NOMO-1 treated with DMSO at 0.1 percent for 48 hours (cell line): ENCODE measurements around the gene MIER2.
"Not testable (repeated sequence)": the region's sequence is repeated elsewhere in the genome, so short reads cannot be mapped to it uniquely, and the experiment has no call there.

Experiments used
- DNase-seq: peaks from one replicate; lab custom pipeline; 2025; ENCODE audit not compliant: unreplicated experiment; lab: John Stamatoyannopoulos, UW

The MIER2 gene

GRCh38 chr19:289651-290371 lies 54.8 kb downstream of the MIER2 start:
- DNase-seq = no peak

DNA sequence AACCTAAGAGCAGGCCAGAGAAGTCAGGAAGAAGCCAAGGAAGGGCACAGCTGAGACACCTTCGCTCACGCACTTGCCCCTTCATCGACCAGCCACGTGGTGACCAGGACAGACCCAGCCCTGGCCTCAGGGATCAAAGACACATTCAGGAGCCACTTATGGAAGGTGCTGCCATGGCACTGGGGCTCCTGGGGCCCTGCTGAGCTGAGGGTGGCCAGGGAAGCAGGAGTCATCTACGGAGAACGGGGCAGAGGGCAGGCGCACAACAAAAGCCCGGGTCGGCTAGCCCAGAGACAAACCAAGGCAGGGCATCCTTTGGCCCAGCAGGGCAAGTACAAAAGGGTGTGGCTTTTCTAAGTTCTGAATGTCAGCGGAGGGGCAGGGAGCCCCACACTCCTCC lies 55.7 kb downstream of the MIER2 start:
- no peak for DNase-seq

DNA sequence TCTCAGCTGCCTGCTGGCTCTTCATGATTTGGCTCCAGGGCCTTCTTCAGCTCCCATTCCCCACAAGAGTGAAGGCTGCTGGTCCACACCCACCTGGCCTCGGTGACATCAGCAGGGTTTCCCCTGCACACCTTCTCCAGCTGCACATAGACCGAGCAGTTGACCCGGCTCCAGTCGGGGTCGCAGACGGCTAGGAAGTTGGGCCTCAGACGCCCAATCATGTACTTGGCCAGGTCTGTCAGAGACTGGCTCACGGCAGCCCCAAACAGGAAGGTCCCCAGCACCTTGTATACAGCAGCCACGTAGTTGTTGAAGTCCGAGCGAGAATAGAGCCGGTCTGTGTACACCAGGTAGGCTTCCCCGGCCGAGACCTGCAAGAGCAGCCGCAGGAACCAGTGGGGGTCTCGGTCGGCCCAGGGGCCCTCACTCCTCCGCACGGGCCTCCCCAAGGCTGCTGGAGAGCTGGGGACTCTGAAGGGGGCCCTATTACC lies 57.2 kb downstream of the MIER2 start:
- no peak for DNase-seq

DNA sequence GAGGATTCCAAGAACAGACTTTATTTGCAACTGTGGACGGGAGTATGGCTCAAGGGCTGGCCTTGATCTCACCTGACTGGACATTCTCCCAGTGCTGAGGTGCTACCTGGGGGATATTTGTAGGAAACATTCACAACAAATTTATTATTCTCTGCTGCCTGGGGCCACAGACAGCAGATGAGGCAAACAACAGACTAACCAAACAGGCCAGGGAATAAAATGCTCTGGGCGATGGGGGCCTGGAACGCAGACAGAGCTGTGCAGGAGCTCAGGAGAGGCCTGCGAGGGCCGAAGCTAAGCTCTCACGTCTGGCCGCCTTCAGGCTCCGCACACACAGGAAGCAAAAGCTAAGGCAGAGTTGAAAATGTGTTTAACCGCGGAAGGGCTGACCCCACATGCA lies 61.2 kb downstream of the MIER2 start:
- no peak for DNase-seq

- no peak for DNase-seq
Measured at GRCh38 chr19:282501-282900, 62.1 kb downstream of the MIER2 start.

DNA sequence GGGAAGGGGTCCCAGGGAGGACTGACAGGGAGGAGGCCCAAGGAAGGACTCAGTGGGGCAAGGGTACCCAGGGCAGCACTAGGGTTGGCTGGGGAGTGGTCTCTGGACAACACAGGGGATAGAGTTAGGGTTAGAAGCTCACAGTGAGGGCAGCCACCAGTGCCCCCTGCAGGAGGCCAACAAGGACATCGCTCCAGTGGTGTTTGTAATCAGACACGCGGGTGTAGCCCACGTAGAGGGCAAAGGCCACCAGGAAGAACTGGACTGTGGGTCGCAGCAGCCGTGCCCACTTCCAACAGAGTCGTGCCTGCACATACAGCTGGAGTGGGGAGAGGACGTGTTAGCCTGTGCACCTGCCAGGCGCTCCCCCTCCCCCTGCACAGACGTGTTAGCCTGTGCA lies 62.6 kb downstream of the MIER2 start:
- DNase-seq = no peak

DNA sequence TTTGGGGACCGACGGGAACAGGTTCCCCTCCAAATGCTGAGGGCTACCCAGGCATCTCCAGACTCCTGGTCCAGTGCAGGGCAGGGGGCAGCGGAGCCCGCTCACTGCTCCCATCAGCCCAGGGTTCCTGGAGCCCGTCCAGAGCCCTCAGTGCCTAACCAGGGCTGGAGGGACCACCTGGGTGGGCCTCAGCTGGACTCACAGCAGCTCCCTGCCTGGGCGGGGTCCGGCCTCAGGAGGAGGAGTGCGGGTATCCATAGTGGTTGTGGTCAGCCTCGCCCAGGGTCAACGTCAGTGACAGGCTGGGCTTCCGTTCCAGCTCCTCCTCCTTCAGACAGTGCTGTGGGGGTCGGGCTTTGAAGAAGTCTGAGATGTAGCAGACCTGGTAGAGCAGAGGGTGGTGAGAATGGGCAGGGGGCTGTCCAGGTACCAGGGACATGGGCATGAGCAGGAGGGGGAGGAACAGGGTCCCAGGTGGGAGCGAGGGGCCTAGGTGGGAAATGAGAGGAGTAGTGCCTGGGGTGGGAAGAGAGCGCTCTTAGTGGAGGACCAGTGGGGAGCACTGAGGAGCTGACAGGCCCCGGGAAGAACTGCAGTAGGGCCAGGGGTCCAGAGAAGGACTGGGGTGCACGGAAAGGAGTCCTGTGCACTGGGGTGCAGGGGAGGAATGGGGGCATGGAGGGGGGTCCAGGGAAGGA lies 63.3 kb downstream of the MIER2 start:
- DNase-seq = no peak

DNA sequence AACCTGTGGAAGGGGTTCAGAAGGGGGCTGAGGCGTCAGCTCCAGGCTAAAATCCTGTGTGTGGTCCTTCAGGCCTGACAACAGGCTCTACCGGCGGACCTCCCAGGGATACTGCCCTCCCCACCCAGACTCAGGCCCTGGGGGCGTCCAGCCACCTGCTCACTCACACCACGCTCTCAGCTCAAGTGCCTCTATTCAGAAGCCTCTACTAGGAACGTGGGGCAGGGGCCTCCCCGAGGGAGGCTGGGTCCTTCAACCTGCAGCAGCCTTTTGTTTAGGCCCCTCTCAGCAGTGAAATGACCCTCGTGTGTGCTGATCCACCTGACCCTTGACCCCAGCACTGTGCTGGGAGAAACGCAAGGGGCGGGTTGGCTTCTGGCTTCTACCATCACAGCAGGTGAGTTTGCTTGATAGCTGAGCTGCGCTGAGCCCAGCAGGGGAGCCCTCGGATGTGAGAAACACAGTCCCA lies 64.0 kb downstream of the MIER2 start:
- DNase-seq = no peak

- no peak for DNase-seq
Measured at GRCh38 chr19:279656-280055, 64.9 kb downstream of the MIER2 start.

DNA sequence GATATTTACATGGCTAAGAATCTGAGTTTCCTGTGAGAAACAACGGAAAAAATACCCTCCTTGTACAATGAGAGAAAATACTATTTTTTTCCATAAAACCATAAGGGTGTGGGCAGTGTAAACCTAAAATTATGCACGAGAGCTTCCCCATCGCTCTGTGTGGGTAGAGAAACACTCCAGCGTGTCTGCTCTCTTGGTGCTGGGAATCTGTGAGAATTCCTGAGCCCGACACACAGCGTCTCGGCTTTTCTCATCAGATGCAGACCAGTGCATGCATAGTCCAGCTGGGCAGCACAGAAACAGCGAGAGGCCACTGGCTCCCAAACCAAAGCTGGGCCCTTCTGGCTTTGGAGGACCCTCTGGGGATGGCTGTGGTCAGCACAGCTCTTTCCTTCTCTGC lies 65.4 kb downstream of the MIER2 start:
- DNase-seq = no peak

GRCh38 chr19:277581-278165 lies 66.9 kb downstream of the MIER2 start:
- peak; percentile 6 for DNase-seq

GRCh38 chr19:277131-277530 lies 67.5 kb downstream of the MIER2 start:
- DNase-seq = no peak

GRCh38 chr19:275958-276646 lies 68.5 kb downstream of the MIER2 start:
- no peak for DNase-seq

- DNase-seq = no peak
Measured at GRCh38 chr19:275000-275399, 69.6 kb downstream of the MIER2 start.

DNA sequence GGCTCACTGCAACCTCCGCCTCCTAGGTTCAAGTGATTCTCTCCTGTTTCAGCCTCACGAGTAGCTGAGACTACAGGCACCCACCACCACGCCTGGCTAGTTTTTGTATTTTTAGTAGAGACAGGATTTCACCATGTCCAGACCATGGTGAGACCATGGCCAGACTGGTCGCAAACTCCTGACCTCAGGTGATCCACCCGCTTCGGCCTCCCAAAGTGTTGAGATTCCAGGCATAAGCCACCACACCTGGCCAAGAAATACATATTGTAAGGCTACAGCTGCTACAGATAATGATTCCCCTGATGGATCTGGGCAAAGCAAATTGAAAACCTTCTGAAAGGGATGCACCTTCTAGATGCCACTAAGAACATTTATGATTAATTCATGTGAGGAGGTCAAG lies 71.2 kb downstream of the MIER2 start:
- no peak for DNase-seq

DNA sequence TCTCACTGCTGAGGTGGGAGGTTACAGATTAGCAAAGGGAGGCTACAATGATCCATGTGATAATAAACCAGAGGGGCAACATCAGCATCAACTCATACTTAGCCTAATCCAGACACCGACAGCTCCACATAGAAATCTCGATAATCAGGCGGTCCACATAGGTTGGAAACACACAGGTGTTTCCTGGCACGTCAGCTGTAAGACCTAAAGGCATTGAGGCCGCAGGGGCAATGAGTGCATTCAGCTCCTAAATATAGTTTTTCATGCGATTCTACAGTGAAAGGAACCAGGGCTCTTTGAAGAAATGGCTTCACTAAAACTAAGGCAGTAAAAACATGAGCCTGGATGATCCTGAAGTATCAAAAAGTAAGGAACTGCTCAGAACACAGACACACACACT lies 72.7 kb downstream of the MIER2 start:
- no peak for DNase-seq

GRCh38 chr19:270766-271318 lies 73.8 kb downstream of the MIER2 start:
- DNase-seq = not testable (repeated sequence)

DNA sequence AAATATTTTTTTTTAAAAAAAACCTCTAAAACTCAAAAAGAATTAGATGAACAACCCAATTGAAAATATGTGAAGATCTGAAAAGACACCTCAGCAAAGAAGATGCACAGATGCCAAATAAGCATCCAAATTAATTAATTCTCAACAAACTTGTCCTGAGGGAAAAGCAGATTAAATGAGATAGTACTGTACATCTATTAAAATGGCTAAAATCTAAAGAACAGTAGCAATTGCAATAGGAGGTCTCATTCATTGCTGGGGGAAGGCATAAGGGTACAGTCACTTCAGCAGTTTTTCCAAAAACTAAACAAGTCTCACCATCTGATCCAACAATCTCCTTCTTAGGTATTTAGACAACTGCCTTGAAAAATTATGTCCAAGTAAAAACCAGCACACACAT lies 75.4 kb downstream of the MIER2 start:
- no peak for DNase-seq

- no peak for DNase-seq
Measured at GRCh38 chr19:262125-262524, 82.5 kb downstream of the MIER2 start.

DNA sequence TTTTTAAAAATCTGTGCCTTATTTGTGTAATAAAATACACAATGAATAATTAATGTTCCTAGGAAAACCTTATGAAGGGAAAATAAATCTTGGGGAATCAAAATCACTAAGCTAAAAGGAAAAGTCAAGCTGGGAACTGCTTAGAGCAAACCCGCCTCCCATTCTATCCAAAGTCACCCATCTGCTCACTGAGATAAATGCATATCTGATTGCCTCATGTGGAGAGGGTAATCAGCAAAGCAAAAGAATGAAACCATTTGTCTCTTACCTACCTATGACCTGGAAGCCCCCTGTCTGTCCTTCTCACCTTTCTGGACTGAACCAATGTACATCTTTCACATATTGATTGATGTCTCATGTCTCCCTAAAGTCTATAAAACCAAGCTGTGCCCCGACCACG lies 87.8 kb downstream of the MIER2 start:
- not testable (repeated sequence) for DNase-seq
